OCI-M2 (cell line): ENCODE data around the gene HPCAL1.
"Not testable (repeated sequence)": the region's sequence is repeated elsewhere in the genome, so short reads cannot be mapped to it uniquely, and the experiment has no call there.

Experiments
- DNase-seq: peaks from one replicate; lab custom pipeline; 2025; ENCODE audit not compliant: unreplicated experiment; lab: John Stamatoyannopoulos, UW

HPCAL1 gene

DNA sequence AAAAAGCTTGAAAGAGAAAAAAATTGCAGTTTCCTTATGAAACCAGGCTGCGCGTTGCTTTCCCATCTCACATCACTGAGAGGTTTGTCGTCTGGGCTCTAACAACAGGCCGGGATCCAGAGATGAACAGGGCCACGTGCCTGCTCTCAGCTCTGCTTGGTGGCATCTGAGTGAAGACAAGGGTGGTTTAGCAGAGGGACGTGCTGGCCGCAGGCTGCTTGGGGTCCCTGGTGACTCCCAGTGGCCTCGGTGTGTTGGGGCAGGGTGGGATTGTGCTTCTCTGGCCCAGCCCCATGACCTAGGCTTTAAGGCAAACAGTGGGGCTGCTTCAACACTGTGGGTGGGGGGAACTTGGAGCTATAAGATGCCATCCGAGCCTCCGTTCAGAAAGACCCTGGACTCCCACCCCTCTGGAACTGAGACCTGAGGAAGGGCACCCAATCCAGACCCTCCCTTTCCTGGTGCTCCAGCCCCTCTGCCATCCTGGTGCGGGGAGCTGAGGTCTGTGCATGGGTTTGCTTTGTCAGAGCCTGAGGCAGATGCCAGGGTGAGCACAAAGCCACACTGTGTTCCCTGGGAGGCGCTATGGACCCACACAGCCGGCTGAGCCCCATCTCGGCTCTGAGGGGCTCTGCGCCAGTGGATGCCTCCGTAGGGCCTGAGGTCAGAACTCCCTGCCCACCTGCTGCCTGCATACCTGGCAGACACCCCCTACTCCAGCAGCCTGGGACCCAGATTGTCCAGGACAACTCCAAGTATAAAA is 18.4 kb upstream of the HPCAL1 start:
- DNase-seq, result no peak

DNA sequence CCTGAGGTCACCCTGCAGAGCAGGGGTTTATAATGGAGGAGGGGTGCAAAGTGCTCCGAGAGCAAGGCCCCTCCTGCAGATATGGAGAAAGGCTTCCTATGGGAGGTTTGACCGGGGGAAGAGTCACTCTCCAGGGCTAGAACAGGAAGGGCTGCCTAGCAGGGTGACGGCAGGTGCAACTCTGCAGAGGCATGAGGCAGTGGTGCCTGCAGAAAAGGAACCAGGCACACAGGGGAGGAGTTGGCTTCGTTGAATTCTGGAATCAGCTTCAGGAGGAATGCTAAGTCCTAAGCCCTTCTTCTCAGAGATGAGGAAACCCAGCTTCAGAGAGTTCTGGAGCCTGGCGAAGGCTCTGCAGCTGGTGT is 17.5 kb upstream of the HPCAL1 start:
- DNase-seq, result no peak

DNA sequence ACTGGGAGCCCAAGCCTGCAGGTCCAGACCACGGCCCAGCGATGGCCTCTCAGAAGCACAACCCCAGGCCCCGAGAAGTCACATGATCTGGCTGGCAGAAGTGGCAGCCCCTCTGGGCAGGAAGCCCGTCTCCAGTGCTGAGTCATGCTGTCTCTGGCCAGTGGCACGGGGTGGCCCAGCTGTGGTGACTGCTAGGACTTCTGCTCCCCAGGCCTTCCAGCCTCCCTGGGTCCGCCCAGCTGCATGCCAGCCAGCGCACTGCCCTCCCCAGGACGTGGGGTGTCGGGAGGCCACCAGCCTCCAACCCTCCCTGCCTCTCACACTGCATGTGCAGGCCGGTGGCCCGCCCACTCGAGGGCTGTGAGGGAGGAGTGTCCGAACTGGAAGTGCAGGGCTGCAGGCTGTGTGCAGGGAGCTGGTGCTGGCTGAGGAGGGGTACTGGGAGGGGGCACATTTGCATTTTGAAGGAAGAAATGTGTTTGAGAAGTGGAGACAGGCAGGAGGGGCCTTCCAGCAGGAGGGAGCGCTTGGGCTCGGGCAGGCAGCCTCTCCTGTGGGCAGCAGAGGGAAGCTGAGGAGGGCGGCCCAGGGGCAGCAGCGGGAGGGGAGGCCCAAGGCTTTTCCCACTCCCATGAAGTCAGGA is 17.0 kb upstream of the HPCAL1 start:
- no peak for DNase-seq

DNA sequence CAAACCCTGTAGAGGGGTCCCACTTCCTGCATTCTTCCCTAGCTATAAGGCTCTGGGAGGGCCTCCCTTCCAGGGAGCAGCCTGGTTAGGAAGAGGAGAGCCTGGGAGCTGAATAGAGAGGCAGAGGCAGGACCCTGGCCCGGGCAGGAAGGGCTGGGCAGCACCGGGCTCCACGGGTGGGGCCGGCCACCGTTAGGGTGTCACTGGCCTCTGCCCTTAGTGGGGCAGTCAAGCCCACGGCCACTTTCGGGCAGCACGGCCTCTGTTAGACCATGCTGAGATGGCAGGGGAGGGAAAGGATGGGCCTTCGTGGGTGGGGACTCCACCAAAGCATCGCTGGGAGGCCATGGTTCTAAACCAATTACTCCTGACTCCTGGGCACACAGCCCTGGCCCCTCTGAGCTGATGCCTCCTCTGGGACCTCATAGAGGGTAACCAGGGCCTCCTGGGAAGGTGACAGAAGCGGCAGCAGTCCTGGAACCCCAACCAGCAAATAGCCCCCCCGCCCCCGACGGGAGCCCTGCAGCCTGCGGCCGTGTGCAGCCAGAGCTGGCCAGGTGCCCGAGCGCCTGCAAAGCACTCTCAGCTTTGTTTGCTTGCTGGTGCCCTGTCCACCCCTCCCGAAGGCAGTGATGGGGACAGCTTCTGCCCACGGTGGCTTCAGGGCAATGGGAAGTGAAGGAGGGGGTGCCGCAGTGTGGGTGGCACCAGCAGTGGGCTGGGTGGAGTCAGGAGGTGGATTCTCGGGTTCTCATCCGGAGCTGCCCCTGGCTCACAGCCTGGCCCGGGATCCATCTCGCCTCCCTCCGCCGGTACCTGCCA is 16.3 kb upstream of the HPCAL1 start:
- no peak for DNase-seq

DNA sequence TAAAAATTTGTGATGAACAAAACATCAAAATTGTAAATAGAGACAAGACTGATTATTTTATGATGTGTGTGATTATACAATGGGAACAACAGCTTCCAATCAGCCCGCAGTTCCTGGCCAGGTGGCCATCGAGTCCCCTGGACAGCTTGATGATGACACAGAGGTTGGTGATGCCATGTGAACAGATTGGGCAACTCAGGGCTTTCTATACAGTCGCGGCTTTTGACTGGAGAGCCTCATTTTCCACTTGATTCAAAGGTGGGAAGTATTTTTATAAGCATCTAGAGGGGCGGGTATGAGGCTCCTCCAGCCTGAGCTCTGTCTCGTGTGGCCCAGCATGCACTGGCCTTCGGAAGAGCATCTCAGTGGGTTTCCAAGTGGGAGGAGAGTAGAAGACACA is 14.9 kb upstream of the HPCAL1 start:
- no peak for DNase-seq

DNA sequence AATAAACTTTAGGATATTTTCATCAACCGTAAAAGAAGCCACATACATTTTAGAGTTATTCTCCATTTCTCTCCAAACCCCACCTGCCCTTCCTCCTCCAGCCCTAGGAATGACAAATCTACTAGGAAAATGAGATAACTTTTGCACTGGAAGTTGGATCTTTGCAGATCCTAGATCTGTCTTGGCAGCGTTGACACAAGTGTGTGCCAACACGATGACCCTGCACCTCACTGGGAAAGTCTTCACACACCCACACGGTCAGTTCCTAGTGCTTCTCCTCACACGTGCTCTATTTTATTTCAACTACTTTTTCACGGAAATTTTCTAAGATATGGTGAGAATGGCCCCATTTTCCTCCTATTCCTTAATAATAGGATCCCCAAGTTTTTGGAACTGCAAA is 14.1 kb upstream of the HPCAL1 start:
- DNase-seq, result no peak

DNA sequence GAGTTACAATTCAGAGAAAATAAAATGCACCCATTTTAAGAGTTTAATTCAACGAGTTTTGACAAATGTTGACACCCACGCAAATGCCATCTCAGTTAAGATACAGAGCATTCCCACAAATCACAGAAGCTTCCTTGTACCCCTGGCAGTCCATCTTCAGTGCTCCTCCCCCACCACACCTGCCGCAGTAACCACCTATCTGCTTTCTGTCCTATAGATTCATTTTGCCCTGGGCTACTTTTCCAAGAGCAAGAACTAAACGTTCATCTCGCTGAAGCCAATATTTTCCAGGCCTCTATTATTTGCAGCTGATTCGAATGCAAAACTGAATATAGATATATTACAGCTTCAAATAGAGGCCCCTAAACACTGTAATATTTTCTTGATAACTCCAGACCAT is 13.4 kb upstream of the HPCAL1 start:
- no peak for DNase-seq

DNA sequence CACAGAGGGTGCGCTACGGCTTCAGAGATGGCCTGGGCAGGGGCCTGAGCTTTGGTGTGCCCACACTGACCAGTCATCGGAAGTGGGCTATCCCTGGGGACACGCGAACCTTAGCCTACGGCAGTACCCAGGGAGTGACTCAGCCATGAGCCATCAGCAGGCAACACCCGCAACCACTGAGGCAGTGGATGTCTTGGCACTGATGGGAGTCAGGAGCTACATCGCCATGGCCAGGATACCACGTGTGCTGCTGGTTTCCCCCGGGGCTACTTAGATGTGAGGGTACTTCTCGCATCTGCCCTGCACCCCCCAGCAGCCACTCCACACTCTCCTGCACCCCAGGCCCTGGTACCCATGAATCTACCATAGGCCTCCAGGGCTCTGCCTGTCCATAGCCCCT is 12.8 kb upstream of the HPCAL1 start:
- no peak for DNase-seq

DNA sequence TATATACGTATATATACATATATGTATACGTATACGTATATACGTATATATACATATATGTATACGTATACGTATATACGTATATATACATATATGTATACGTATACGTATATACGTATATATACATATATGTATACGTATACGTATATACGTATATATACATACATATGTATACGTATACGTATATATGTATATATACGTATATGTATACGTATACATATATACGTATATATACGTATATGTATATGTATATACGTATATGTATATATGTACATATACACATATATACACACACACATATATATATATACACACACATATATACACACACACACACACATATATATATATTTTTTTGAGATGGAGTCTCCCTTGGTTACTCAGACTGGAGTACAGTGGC is 11.3 kb upstream of the HPCAL1 start:
- not testable (repeated sequence) for DNase-seq

DNA sequence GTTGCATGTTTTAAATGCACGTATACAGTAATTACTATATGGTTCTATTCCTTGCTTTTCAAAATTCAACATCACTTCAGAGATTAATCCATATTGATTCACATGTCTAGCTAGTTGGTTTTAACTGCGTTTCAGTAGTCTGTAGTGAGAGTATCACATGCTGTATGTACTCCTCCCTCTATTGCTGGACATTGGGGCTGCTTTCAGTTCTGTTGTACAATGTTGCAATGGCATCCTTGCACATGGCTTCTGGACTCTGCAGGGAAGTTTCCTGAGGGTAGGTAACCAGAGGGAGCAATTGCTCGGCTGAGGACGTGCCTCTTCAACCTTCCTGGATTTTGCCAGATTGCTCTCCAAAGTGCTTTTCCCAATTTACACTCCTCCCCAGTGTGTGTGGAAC is 10.7 kb upstream of the HPCAL1 start:
- no peak for DNase-seq

DNA sequence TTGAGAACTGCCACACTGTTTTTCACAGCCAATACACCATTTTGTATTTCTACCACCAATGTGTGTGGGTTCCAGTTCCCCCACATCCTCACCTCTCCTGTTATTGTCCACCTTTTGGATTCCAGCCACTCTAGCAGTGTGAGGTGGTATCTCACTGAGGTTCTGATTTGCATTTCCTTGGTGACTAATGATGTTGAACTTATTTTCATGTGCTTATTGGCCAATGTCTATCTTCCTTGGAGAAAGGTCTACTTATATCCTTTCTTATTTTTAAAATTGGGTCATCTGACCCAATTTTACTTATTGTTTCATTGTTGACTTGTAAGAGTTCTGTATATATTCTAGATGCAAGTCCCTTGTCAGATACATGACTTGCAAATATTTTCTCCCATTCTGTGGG is 9.1 kb upstream of the HPCAL1 start:
- DNase-seq, result no peak

DNA sequence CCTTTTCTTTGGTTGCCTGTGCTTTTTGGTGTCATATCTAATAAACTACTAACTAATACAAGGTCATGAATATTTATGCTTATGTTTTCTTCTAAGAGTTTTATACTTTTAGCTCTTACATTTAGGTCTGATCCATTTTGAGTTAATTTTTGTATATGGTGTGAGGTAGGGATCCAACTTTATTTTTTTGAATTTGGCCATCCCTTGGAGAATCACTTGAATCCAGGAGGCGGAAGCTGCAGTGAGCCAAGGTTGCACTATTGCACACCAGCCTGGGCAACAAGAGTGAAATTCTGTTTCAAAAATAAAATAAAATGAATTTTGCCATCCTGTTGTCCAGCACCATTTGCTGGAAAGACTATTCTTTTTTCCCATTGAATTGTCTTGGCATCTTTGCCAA is 8.6 kb upstream of the HPCAL1 start:
- DNase-seq, result no peak

DNA sequence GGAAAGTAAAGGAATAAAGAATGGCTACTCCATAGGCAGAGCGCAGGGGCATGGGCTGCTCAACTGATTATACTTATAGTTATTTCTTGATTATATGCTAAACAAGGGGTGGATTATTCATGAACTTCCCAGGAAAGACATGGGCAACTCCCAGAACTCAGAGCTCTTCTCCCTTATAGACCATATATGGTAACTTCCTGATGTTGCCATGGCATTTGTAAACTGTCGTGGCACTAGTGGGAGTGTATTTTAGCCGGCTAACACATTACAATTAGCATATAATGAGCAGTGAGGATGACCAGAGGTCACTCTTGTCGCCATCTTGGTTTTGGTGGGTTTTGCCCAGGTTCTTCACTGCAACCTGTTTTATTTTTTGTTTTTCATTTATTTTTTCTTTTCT is 7.1 kb upstream of the HPCAL1 start:
- DNase-seq, result not testable (repeated sequence)

DNA sequence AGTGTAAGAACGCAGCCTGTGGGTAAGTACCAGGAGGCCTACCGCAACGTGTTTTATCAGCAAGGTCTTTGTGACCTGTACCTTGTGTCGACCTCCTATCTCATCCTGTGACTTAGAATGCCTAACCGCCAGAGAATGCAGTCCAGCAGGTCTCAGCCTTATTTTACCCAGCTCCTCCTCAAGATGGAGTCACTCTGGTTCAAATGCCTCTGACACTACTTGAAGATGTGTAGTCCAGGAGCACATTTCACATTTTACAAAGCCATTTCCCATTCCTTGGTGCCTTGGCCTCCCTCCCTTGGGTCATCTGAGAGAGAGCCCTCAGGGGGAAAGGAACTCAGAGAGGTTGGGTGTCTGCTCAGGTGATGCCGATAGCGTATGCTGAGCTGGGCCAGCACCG is 6.6 kb upstream of the HPCAL1 start:
- DNase-seq, result no peak

DNA sequence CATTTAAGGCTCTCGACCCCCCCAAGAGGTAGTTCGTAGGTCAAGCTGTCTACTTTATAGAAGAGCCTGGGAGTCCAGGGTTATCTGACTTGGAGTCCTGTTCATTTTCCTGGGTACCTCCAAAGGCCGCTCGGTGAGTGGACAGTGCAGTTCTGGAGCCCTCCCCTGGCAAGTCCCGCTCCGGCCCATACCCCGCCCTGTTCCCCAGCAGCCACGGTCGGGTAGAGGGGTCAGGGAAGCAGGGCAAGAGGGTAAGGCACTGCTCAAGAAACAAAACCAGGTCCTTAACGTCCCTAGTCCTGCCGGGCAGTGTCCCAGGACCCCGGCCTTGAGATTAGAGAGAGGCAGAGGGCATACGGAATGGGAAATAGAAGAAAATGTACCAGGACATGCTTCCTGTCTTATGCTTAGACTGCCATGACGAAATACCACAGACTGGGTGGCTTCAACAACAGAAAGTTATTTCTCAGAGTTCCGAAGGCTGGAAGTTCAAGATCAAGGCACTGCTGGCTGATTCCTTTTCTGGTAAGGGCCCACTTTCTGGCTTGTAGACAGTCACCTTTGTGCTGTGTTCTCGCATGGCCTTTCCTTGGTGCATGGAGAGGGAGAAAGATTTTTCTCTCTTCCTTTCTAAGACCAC is 5.4 kb upstream of the HPCAL1 start:
- DNase-seq, result no peak

DNA sequence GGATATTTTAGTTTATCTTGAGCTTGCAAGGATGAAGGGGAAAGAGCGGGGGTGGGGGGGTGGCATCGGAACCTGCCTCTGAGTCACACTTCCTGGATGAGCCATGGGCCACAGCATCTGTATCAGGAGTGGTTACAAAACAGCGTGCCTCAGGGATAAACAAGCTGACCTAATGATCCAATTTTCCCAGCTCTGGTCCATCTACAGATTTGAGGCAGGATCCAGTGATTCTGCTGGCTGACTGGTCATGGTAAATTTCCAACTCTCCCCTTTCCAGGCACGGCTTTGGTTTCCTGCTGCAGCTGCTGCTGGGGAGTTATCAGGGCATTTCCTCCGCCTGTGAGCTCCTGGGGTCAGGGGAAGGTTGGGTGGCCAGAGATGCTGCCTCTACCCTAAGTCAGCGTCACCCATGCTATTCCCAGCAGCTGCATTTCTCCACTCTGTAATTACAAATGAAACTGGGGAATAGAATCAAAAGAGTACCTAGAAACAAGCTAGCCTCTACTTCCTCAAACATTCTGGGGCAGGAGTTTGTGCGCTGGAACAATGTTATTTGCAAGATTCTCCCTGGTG is 4.7 kb upstream of the HPCAL1 start:
- no peak for DNase-seq

DNA sequence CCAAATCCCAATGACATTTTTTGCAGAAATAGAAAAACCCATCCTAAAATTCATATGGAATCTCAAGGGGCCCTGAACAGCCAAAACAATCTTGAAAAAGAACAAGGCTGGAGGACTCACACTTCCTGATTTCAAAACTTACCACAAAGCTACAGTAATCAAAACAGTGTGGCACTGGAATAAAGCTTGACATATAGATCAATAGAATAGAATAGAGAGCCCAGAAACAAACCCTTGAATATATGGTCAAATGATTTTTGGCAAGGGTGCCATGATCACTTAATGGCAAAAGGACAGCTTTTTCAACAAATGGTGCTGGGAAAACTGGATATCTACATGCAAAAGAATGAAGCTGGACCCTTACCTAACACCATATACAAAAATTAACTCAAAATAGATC is 3.9 kb upstream of the HPCAL1 start:
- DNase-seq, result not testable (repeated sequence)

DNA sequence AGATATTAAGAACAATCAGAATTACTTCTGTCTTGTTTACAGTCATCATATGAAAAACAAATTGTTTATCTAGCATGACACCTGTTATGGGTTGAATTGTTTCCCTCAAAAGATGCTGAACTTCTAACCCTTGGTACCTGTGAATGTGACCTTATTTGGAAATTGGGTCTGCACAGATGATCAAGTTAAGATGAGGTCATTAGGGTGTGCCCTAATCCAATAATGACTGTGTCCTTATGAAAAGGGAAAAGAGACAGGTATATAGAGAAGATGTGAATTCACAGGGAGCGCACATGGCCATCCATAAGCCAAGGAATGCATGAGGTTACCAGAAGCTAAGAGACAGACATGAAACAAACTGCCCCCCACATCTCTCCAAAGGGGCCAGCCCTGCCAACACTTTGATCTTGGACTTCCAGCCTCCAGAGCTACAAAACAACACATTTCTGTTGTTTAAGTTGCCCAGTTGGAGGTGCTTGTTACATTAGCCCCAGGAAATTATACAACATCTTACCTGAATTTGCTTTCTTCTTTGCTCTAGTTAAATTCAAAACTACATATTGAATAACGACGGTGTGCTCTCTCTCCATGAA is 2.3 kb upstream of the HPCAL1 start:
- DNase-seq, result no peak

DNA sequence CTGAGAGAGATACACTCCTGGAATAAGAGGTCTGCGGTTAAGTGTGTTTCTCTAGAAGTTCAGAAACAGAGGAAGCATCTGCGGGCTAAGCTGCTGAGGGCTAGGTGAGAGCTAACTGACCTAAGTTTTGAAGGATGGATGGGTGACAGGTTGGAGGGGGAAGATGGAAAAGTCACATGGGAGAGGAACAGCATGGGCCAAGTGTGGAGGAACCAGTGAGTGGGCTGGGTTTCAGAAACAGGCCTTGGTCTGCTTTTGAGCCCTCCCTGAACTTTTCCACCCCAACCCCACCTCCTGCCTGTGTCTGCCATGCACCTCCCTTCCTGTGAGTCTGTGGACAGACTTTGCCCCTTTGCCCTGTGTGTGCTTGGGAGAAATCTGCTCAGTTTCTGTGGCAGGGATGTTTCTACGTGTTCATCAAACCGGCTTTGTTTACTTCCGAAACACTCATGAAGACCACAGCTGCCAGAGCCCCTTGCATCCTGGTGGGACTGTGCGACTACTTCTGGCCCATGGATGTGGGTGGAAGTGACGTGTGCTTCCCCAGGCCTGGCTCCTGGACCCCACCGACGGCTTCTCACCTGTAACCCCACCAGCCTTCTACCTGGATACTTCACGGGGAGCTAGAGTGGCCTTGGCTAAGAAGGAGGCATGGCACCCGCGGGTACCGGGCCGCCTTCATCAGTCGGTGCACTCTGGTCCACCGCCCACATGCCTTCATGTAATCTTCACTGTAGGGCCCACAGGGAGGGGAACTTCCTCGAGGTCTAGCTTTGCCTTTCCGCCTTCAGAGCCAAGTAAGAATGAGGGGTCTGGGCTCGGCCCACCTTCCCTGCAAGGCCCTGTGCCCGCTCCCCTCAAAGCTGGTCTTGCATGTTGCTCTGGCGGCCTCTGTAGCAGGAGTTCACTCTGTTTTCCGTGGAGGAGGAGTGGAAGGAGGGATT is 1.4 kb upstream of the HPCAL1 start:
- DNase-seq, result no peak

DNA sequence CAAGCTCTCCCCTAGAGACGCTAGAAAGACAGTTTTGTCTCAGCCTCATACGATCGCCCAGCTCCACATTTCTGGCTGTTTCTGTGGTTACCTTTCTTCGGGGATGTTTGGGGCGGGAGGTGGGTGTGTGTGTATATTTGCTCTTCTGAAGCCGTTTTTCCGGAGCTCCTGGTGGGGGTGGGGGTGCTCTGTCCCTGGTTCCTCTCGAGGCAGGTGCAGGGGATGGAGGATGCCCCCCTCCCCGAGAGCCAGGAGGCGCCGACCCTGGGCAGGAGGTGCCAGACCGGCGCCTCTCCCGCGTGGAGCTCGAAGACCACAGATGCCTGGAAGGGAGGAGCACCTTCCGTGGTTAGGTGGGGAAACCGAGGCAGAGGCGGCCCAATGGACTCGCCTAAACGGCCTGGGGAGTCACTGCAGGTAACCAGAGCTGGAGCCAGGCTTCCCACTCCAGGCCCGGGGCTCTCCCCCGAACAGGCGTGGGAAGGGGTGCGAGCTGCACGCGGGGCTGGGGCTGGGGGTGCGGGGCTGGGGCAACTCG is 694 bp upstream of the HPCAL1 start:
- no peak for DNase-seq
